Hepatocyte (in vitro differentiated cells): ENCODE results near the gene TIGD2.

Experiments
- CTCF ChIP-seq: fragments of 200-600 bp; sonication (generic); IDR thresholded peaks from 2 replicates; pipeline ENCODE4 v1.5.1; 2016; ENCODE audit warnings: antibody characterized with exemption, mild to moderate bottlenecking; ENCODE audit not compliant: poor library complexity
- EZH2 ChIP-seq: fragments of 200-600 bp; sonication (generic); IDR thresholded peaks from 2 replicates; pipeline ENCODE4 v1.6.1; 2016; ENCODE audit warnings: antibody characterized with exemption, mild to moderate bottlenecking, borderline replicate concordance
- EZH2phosphoT487 ChIP-seq: fragments of 200-600 bp; sonication (generic); IDR thresholded peaks from one replicate; pipeline ENCODE4 v1.6.1; 2018; ENCODE audit warnings: antibody characterized with exemption, mild to moderate bottlenecking, low read depth, moderate library complexity; ENCODE audit not compliant: unreplicated experiment, severe bottlenecking

GRCh38 chr4:89114100-89114499 lies 2.8 kb downstream of the TIGD2 start:
- TF ChIP-seq CTCF (no peak), EZH2 (no peak), EZH2phosphoT487 (no peak)
